GM19395 (cell line): Measurements from ENCODE around the gene LAMP1.
"Not testable (repeated sequence)": the region's sequence is repeated elsewhere in the genome, so short reads cannot be mapped to it uniquely, and the experiment has no call there.

ENCODE experiments used
- ATAC-seq: cut with Tn5 transposase; IDR thresholded peaks from one replicate; pipeline ENCODE4 v1.9.1; 2021; ENCODE audit warnings: mild to moderate bottlenecking, moderate library complexity; ENCODE audit not compliant: unreplicated experiment

The LAMP1 gene

GRCh38 chr13:113327391-113327765 is 30.3 kb downstream of the LAMP1 start:
- no peak for ATAC-seq

GRCh38 chr13:113327766-113328471 is 30.9 kb downstream of the LAMP1 start:
- ATAC-seq: no peak

- no peak for ATAC-seq
Observed at GRCh38 chr13:113328851-113329250, 31.8 kb downstream of the LAMP1 start.

- ATAC-seq: no peak
Observed at GRCh38 chr13:113329656-113330312, 32.7 kb downstream of the LAMP1 start.

GRCh38 chr13:113332615-113333014 is 35.6 kb downstream of the LAMP1 start:
- ATAC-seq: no peak

GRCh38 chr13:113333076-113333475 is 36.0 kb downstream of the LAMP1 start:
- no peak for ATAC-seq

- no peak for ATAC-seq
Observed at GRCh38 chr13:113337556-113337955, 40.5 kb downstream of the LAMP1 start.

GRCh38 chr13:113337976-113338375 is 40.9 kb downstream of the LAMP1 start:
- ATAC-seq: no peak

- no peak for ATAC-seq
Observed at GRCh38 chr13:113338451-113338850, 41.4 kb downstream of the LAMP1 start.

- no peak for ATAC-seq
Observed at GRCh38 chr13:113342820-113343691, 46.0 kb downstream of the LAMP1 start.

GRCh38 chr13:113343692-113343968 is 46.6 kb downstream of the LAMP1 start:
- ATAC-seq: no peak

- no peak for ATAC-seq
Observed at GRCh38 chr13:113345486-113345885, 48.4 kb downstream of the LAMP1 start.

- not testable (repeated sequence) for ATAC-seq
Observed at GRCh38 chr13:113347736-113348225, 50.7 kb downstream of the LAMP1 start.

- ATAC-seq: no peak
Observed at GRCh38 chr13:113348591-113348990, 51.6 kb downstream of the LAMP1 start.

- ATAC-seq: no peak
Observed at GRCh38 chr13:113349050-113349449, 52.0 kb downstream of the LAMP1 start.

GRCh38 chr13:113349491-113349890 is 52.5 kb downstream of the LAMP1 start:
- no peak for ATAC-seq

- no peak for ATAC-seq
Observed at GRCh38 chr13:113350065-113350937, 53.3 kb downstream of the LAMP1 start.

GRCh38 chr13:113350938-113351335 is 53.9 kb downstream of the LAMP1 start:
- no peak for ATAC-seq

- no peak for ATAC-seq
Observed at GRCh38 chr13:113351514-113352026, 54.5 kb downstream of the LAMP1 start.

- no peak for ATAC-seq
Observed at GRCh38 chr13:113353254-113353653, 56.2 kb downstream of the LAMP1 start.
